Measurements from ENCODE around the gene COX19.
A peak's percentile ranks its signal among the peaks of the same experiment; 100 is the strongest.
"Not testable (repeated sequence)": the region's sequence is repeated elsewhere in the genome, so short reads cannot be mapped to it uniquely, and the experiment has no call there.

Gene COX19

DNA sequence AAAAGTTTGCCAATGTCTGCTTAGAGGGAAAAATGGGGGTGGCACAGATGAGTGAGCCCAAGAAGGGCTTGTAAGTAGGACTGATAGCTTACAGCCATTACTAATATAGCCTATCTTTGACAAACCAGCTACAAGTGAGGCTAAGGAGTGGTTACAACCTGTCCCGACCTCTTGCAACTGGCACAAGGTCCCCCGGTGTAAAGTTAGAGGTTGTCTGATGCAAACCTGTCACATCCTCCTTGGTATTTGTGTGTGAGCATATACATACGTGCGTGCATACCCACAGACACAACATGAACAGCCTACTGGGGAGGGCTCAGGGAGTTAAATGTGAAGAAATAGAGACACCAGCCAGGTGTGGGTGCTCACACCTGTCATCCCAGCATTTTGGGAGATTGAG is 35.5 kb downstream of the COX19 start:
- no peak for DNase-seq

DNA sequence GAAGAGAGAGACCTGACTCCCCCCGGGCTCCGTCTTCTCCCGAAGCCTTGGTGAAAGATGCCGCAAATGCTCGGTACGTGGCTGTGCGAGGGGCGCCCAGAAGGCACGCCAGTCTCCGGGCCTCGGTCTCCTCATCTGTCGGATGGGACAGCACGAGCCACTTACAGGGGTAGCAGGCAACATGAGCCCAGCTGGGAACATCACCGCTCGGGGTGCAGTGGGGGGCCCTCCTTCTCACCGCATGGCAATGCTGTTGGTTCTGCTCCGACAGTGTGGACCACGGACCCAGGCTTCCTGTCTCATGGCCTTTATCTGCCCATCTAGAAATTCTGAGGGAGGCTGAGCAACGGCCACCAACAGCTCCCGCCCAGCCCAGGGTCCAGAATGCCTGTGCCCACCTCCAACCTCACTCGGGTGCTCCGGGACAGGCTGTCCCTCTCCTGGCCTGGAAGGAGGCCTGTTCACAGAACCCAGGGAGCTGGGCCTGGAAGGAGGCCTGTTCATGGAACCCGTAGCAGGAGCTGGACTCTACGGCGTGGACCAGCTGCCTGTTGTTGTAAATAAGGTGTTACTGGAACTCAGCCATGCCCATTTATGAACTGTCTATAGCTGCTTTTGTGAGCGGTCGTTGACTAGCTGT is 36.7 kb downstream of the COX19 start:
- no peak for DNase-seq

DNA sequence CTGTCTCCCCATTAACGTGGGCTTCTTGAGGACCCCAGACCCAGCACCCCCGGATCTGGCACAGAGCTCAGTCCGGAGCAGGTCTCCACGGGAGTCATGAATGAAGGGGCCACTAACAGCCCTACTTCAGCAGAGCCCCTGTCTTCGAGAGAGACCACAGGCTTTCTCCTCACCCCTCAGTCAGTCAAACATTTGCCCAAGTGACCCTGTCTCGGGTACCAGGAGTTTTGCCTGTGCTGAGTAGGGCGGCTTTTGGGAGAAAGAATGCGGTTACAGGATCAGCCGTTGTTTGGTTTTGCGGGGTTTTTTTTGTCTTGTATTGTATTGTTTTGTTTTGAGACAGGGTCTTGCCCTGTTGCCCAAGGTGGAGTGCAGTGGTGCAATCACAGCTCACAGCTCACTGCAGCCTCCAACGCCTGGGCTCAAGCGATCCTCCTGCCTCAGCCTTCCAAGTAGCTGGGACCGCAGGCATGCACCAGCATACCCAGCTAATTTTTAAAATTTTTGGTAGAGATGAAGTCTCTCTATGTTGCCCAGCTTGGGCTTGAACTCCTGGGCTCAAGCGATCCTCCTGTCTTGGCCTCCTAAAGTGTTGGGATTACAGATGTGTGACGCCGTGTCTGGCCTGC is 37.4 kb downstream of the COX19 start:
- no peak for DNase-seq

DNA sequence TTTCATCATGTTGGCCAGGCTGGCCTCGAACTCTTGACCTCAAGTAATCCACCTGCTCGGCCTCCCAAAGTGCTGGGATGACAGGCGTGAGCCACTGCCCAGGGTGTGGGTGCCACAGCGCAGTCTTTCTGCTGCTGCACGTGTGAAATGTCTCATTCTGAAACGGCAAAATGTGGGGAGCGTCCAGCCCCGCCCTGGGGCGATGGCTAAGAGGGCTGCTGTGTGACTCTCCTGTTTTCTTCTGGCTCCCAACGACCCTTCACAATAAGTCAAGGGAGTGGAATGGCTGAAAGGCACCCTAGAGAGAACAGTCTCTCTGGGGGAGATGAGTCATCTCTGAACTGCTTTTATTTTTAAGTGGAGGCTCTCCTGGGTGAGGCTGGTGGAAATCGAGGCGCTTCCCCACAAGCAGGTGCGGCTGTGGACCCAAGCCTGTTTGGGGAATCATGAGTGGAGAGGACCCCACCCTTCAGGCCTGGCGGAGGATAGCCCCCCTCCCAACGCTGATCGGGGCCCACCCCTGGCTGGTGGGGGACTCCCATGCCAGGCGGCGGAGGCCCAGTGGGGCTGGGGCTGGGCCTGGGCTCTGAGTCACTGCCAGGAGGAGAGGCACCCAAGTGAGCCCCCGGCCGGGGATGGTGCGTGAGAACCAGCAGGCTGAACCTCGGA is 38.8 kb downstream of the COX19 start:
- DNase-seq, result no peak

DNA sequence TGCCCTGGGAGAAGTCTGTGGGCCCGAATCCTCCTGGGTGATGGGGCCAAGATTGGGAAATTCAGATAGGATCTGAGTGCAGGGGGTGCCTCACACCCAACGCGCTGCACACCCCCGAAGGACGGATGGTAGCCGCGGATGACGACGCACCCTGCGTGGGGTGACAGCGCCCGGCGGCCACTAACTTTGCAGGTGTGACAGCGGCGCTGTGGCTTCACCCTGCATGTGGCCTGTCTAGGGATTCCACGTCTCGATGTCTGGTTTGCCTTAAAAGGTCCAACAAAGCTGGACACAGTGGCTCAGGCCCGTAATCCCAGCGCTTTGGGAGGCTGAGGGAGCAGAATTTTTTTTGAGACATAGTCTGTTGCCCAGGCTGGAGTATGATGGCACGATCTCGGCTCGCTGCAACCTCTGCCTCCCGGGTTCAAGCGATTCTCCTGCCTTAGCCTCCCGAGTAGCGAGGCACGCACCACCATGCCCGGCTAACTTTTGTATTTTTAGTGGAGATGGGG is 39.4 kb downstream of the COX19 start:
- DNase-seq, result no peak

DNA sequence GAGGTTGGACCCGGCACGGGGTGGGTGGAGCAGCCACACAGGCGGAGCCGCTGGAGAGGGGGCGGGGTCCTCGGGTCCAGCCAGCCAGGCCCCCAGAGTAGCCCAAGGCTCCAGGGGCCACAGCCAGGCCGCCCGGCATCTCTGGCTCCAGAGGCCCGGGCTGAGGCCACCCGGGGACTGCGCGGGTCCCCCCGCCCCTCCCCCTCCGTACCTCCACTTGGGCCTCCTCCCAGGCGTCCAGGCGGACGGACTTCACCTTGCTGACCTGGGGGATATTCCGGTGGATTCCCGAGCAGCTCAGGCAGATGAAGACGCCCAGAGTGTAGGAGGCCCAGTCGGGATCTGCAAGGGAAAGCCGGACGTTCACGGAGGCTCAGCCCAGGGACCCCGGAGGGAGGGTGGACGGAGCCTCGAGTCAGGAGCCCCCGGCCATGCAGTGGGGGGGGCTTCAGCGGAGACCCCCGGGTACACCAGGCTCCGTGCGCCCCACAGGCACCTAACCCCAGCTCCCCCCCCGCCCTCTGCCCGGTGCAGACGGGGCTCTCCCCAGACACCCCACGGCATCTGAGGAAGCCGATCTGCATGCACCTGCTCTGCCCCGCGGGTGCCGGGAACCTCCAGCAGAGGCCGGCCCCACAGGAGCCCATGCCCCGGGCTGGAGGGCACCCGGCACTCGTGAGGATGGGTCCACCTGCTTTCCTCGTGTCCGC is 40.0 kb downstream of the COX19 start:
- DNase-seq, result no peak

DNA sequence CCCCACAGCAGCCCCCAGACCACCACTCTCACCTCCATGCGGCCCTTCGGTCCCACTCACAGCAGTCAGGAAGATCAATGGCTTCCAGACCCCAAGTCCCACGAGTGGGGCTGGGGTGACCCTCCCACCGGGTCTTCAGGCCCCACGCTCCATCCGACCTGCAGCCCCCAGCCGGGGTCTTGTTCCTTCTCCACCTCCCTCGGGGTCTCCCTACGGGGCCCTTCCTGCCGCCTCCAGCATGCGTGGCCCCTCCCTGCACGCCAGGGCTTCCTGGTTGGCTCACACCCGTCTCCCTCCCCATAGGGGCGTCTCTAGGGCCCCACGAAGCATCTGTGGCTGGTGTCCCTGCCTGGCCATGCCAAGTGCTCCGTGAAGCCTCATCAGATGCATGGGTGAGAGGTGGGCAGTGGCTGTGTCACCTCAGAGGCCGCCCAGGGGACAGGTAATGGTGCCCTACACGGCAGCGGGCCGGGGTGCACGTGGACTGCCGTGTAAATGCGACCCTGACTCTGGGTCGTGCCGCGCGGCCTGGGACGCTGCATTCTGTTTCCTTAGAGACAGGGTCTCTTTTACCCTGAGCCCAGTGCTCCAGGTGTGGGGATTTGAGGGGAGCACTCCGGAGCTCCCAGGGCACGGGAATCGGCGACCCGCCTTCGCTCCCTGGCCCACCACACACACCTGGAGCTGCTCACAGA is 40.7 kb downstream of the COX19 start:
- no peak for DNase-seq

DNA sequence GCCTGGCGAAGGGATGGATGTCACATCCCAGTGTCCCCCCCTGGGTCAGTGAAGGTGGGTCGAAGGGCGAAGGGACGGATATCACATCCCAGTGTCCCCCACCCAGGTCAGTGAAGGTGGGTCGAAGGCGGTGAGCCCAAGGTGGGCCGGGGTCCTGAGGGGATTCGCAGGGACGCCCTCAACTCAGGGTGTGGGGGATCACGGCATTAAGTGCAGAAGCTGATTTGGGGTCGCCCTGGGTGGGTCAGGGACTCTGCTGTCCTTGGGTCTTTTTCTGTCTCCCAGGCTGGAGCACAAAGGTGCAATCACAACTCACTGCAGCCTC is 42.7 kb downstream of the COX19 start:
- DNase-seq, result no peak

DNA sequence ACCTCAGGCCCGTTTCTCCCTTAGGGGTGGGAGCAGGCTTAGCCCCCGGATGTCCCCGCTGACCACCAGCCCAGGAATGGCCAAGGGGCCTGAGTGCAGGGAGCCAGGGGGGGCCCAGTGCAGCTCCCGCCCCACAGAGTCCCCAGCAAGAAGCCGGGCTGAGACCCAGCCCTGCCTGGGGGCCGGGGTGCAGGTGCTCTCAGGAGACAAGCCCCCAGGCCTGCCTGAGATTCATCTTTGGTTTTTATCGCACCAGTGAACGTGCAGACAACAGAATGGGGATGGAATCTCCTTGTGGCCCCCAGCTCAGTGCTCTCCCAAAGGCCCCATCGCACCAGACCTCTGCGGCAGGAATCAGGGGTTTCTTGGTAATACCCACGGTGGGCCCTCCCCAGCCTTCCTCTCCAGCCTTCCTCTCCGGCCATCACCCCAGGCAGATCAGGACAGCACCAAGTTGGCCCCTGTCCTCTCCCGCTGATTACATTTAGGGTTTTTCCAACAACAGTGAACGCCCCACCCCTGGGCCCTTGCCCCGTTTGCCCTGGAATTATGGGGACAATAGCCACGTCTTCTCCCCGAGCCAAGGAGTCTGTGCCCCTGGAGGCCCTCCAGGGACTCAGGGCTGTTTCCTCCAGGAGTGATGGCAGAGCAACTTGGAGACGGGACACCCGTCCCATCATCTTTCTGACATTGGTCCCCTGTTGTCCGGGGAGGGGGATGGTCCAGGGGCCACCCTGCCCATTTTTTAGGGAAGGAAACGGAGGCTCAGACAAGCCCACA is 43.3 kb downstream of the COX19 start:
- DNase-seq, result no peak

DNA sequence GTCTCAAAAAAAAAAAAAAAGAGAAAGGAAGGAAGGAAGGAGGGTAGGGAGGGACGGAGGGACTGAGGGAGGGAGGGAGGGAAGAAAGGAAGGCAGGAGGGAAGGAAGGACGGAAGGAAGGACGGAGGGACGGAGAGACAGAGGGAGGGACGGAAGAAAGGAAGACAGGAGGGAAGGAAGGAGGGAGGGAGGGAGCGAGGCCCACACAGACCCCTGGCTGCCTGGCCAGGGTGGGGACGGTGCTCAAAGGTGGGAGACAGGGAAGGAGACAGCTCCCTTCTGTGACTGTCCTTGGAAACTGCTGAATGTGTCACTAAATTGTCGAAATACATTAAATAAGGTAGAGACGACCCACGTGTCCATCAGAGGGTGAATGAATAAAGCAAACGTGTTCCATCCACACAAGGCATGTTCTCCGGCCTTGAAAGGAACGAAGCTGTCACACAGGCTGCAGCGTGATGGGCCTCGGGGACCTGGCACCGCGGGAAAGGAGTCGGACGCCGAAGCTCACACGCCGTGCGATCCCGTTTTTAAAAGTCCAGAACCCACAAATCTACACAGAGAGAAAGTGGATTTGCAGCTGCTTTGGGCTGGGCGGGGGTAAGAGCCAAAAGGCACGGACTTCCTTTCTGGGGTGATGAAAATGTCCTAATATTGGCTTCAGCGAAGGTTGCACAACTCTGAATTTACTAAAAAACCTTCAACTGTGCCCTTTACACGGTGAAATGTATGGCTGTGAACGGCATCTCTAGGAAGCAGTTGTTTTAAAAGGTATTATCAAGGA is 44.2 kb downstream of the COX19 start:
- DNase-seq, result no peak

DNA sequence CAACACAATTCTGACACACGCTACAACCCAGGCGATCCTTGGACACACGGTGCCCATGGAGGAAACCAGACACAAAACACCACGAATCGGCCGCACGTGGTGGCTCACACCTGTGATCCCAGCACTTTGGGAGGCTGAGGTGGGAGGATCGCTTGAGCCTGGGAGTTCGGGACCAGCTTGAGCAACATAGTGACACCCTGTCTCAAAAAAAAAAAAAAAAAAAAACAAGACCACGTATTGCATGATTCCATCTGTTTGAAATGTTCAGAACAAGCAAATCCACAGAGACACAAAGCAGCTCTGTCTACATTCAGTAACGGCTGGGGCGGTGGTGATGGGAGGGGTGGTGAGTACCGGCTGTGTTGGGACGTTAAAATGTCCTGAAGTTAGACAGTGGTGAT is 46.0 kb downstream of the COX19 start:
- DNase-seq, result no peak

DNA sequence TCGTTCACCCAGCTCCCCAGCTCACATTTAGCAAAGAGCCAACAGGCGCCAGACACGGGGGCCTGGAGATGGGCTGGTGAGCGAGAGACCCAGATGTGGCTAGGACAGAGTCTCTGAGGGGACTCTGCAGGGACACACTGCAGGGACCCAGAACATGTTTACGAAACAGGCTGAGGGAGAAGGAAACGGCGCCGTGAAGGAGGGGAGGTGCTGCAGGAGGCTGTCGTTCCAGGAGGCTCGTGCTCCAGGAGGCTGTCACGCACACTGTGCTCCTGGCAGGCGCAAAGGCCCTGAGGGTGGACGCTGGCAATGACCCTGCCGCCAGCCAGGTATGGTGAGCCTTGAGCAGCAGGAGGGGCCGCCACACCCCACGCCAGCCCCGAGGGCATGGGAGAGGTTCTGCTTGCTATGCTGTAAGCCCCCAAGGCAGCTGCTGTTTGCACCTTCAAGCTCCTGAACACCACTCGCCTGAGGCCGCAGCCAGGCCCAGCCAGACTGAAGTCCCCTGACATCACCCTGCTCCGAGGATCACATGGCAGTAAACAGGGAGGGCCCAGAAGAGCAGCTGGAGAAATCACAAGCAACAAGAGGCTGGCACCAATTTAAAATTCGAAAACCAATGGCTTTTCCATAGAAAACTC is 48.2 kb downstream of the COX19 start:
- peak in 1 of 3 experiments; percentile 33 for DNase-seq

DNA sequence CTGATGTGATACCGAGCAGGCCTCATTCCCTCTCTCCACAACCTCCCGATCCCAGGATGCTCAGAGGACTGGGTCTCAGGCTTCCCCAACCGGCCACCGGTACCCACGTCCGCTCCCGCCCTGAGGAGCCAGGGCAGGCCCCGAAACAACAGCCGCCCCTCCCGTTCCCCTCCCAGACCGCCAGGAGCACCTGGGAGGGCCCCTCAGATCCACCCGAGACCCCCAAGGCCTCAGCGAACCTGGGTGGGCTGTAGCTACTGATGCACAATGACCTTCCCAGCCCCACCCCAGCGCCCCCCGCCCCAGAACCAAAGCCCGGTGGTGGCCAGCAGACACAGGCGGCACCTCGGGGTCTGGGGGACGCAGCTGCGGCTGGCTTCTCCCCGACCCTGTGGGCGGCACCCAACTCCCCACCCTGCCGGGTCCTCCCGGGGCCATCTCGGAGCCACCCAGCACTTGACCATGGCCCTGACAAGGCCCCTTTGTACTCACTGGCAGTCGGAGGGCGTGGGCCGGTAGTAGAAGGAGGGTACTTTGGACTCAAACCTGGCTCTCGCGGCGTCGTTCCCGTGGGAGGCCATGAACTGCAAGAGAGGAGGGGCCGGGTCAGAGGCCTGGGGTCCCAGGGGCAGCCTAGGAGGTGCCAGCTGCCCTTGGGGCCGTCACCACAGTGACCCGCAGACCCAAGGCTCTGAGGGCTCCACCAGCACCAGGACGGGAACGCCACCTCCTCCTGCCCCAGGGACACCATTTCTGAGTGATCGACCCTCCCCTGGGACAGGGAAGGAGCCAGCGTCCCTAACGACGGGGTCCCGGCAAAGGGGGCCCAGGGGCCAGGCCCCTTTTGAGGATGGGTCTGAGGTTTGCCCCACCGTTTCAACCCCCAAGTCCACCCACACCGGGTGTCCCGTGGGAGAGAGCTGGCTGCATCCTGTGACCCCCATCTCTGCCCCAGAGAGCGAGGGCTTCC is 49.0 kb downstream of the COX19 start:
- DNase-seq, result no peak

DNA sequence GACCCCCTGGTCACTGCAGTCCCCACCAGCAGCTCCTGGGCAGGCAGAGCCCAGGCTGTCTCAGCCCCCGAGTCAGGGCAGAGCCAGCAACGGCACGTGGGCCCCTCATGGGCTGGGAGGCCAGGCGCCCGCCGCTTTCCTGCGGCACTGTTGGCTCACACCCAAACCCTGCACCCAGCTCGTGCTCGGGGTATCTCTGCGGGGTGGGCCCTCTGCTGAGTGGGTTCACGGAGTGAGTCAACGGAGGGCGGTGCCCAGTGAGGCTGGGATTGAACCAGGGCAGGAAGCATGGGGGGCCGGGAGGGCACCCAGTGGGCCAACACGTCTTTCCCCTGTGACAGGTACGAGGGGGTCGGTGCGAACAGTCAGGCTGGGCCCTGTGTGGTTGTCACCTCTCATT is 49.7 kb downstream of the COX19 start:
- DNase-seq, result no peak

DNA sequence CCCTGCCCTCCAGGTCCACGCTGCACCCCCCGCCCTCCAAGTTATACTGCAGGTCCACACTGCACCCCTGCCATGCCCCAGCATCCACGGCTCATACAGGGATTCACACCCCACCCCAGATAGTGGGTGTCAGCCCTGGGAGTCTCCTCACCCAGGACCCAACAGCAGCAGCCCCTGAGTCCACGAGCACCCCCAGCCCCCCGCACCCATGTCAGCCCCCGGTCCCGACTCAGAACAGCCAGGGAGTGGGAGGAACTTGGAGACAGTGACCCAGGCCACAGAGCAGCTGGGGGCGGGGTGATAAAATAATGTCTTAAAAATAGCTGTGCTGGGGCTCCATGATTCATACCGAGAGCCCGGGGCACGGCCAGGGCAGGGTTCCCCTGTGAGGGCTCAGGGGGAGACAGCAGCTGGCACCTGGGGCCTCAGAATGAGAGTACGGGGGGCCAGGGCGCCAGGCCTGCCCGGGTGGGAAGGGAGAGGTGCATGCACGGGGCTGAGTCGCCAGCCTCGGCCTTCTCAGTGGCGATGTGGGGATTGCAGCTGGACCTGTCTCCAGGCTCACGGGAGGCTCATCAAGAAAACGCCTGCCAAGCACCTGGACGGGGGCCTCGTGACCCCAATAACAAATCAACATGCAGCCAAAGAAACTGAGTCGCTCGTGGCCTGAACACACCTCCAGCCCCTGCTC is 50.7 kb downstream of the COX19 start:
- no peak for DNase-seq

DNA sequence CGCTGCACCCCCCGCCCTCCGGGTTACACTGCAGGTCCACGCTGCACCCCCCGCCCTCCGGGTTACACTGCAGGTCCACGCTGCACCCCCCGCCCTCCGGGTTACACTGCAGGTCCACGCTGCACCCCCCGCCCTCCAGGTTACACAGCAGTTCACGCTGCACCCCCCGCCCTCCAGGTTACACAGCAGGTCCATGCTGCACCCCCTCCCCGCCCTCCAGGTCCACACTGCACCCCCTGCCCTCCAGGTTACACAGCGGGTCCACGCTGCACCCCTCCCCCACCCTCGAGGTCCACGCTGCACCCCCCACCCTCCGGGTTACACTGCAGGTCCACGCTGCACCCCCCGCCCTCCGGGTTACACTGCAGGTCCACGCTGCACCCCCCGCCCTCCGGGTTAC is 51.3 kb downstream of the COX19 start:
- not testable (repeated sequence) for DNase-seq

DNA sequence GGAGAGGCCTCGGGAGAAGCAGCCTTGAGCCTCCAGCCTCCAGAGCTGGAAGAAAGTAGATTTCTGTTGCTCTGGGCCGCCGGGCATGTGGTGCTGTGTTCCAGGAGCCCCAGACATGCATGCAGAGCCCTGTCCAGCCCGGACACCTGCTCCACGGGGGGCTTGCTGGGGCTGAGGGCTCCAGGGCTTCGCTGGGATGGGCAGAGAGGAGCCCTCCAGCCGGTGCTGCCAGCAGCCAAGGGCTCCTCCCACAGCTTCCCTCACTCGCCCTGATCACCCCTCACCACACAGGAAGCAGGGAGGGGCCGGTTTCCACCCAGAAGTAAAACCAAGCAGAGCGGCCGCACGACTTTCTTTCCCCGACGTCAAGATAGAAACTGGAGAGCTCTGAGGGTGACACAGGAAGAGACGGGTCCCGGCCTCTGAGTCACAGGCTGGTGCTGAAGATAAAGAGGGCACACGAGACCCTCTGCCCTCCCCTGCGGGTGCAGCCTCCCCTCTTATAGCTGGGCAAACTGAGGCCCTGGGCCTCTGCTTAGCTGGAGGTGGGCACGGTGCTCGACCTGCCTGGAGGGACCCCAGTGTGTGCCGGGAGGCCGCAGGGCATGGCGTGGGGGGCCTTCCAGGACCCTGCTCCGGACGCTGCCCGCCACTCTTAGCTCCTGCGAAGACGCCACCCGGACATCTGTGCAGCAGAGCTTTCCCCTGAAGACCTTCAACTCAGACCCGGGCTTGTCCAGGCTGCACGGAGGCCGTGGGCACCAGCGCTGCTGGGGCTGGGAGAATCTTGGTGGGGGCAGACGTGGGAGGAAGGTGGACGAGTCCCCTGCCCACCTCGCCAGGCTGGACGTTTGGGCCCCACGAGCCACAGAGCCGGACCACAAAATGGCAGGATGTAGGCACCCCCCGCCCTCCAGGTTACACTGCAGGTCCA is 52.0 kb downstream of the COX19 start:
- peak in 1 of 3 experiments; percentile 23 for DNase-seq

Measured in NCI-H1417 (cell line).